HepG2 (cell line): ENCODE results near the gene INPP5E. TPM values are rescaled to one million over a fixed set of nuclear protein-coding genes. Genes with fewer than 3 reads are reported as not detected.

Experiments
- ATAC-seq: fragments of 200-7000 bp; cut with Tn5 transposase; 3 replicates; pipeline ENCODE4 v1.9.1; 2020; ENCODE audit warnings: mild to moderate bottlenecking, moderate library complexity
- BruUV-seq: library from RNA; stranded (reverse); fragments of 400-500 nt; replicated peaks from 2 replicates; lab custom pipeline; 2021; lab: Mats Ljungman, UMichigan
- CTCF ChIA-PET: fragments of 300-600 bp; formaldehyde crosslinking; extraction: SDS; loops from one replicate; lab custom pipeline; 2021; ENCODE audit warnings: low total read pairs, inconsistent platforms, low intra/inter-chr PET ratio; lab: Yijun Ruan, JAX
- POLR2A ChIA-PET: fragments of 350-600 bp; sonication (Branson Sonifier 250); formaldehyde crosslinking; loops from one replicate; lab custom pipeline; 2020; ENCODE audit warnings: antibody characterized with exemption, inconsistent platforms; lab: Yijun Ruan, JAX
- DNase-seq: peaks from one replicate; pipeline ENCODE4 v3.0.0-alpha.2; 2015; ENCODE audit warnings: low spot score
- FAIRE-seq: peaks from 3 replicates; lab custom pipeline; 2011; peaks lifted over from hg19 to GRCh38; lab: Jason Lieb, UNC
- H2AFZ ChIP-seq: one replicate; pipeline ENCODE4 v1.6.1; 2011; ENCODE audit warnings: low read length, inconsistent platforms
- H3K27ac ChIP-seq: fragments of 300-600 bp; 3 replicates; pipeline ENCODE4 v1.8.0; 2011; ENCODE audit warnings: mixed run types, mild to moderate bottlenecking, mixed read lengths, low read length, inconsistent platforms; ENCODE audit not compliant: insufficient read depth; ENCODE audit errors: extremely low read length
- H3K27me3 ChIP-seq, 2 experiments: fragments of 200-600 bp in 1 of 2; 2 replicates in 1 of 2; 3 replicates in 1 of 2; pipeline versions ENCODE4 v1.6.0 to v1.8.0; 2011; ENCODE audit warnings: low read length in 2 of 2, mild to moderate bottlenecking in 2 of 2, moderate library complexity in 2 of 2, inconsistent platforms in 1 of 2; ENCODE audit not compliant: insufficient read depth in 2 of 2, control insufficient read depth in 1 of 2
- H3K36me3 ChIP-seq, 2 experiments: fragments of 200-600 bp in 1 of 2; replicated peaks in 1 of 2; 2 replicates in 1 of 2; 3 replicates in 1 of 2; pipeline versions ENCODE4 v1.5.1 to v1.8.0; 2011; ENCODE audit warnings: low read length in 2 of 2, inconsistent platforms in 1 of 2; ENCODE audit not compliant: insufficient read depth in 2 of 2, control insufficient read depth in 1 of 2
- H3K4me1 ChIP-seq: 2 replicates; pipeline ENCODE4 v1.5.1; 2012; ENCODE audit warnings: low read length, inconsistent platforms; ENCODE audit not compliant: insufficient read depth
- H3K4me2 ChIP-seq: 2 replicates; pipeline ENCODE4 v1.6.0; 2011; ENCODE audit warnings: low read depth, low read length, inconsistent platforms
- H3K4me3 ChIP-seq, 3 experiments: fragments of 200-600 bp in 1 of 3; sonication (generic), shearing (Covaris generic) in 1 of 3; replicated peaks in 1 of 3; 2 replicates each; pipeline ENCODE4 v1.5.1; 2011 to 2016; ENCODE audit warnings: low read length in 3 of 3, inconsistent platforms in 2 of 3, low read depth in 2 of 3, mild to moderate bottlenecking in 2 of 3, control low read depth in 1 of 3, mixed read lengths in 1 of 3; ENCODE audit not compliant: insufficient read depth in 1 of 3
- H3K79me2 ChIP-seq: one replicate; pipeline ENCODE4 v1.6.1; 2011; ENCODE audit warnings: low read length, inconsistent platforms; ENCODE audit not compliant: insufficient read depth
- H3K9ac ChIP-seq: 2 replicates; pipeline ENCODE4 v1.6.0; 2011; ENCODE audit warnings: mild to moderate bottlenecking, low read depth, low read length, inconsistent platforms; ENCODE audit not compliant: insufficient read depth
- H3K9me3 ChIP-seq: 2 replicates; pipeline ENCODE4 v1.5.1; 2012; ENCODE audit warnings: mild to moderate bottlenecking, low read length
- H4K20me1 ChIP-seq: 2 replicates; pipeline ENCODE4 v1.6.0; 2011; ENCODE audit warnings: inconsistent platforms, mild to moderate bottlenecking, low read length, moderate library complexity; ENCODE audit not compliant: insufficient read depth
- AGO2 ChIP-seq: fragments of 200-400 bp; formaldehyde crosslinking; optimal IDR thresholded peaks from 2 replicates; pipeline ENCODE3; 2017; ENCODE audit warnings: mild to moderate bottlenecking, low read depth, low read length, moderate library complexity
- E2F1 ChIP-seq: sonication (generic); formaldehyde crosslinking; IDR thresholded peaks from 2 replicates; pipeline ENCODE4 v1.5.0; 2020; ENCODE audit warnings: missing genetic modification reagents
- RBFOX2 ChIP-seq: fragments of 200-400 bp; formaldehyde crosslinking; IDR thresholded peaks from 2 replicates; pipeline ENCODE4 v1.6.1; 2017; ENCODE audit warnings: low read depth, mild to moderate bottlenecking, low read length
- SP2 ChIP-seq: sonication (generic); formaldehyde crosslinking; IDR thresholded peaks from 2 replicates; pipeline ENCODE4 v1.5.1; 2020; ENCODE audit warnings: mild to moderate bottlenecking, missing genetic modification reagents
- ZNF724P ChIP-seq: sonication (generic); formaldehyde crosslinking; IDR thresholded peaks from 2 replicates; pipeline ENCODE4 v1.8.0; 2022; ENCODE audit warnings: missing genetic modification reagents, borderline replicate concordance
- WGBS: methylation state at CpG from one replicate; pipeline ENCODE4 v1.1.6; 2017; ENCODE audit warnings: low lambda C conversion rate; 5-methylcytosine and 5-hydroxymethylcytosine counted together
- in situ Hi-C: cut with HindIII; loops from 2 replicates; pipeline ENCODE4 v1.10.0; 2017; ENCODE audit warnings: low pct_unique_long_range_greater_than_20kb; ENCODE audit not compliant: extremely low pct_ligation_motif_present
- intact Hi-C: fragments of 100-400 bp; cut with micrococcal nuclease; formaldehyde crosslinking; loops from one replicate; pipeline ENCODE4 v1.10.0; 2022; ENCODE audit not compliant: unreplicated experiment
- polyA plus RNA-seq, 8 experiments: library from polyadenylated mRNA; depleted of rRNA in 3 of 8; stranded (reverse) in 7 of 8; unstranded in 1 of 8; fragments of >200 nt; fragmentation: Illumina TruSeq in 4 of 8; extraction: Trizol in 4 of 8; gene quantifications; 2 replicates each; pipeline versions ENCODE4 v1.2.1 to v1.2.3, GENCODE V29; 2011 to 2016; ENCODE audit warnings: low read depth in 4 of 8, missing spikeins in 1 of 8, mixed read lengths in 1 of 8; ENCODE audit not compliant: insufficient read depth in 1 of 8
- total RNA-seq, 5 experiments: library from RNA; depleted of rRNA; stranded (reverse); fragments of >200 nt; fragmentation: Illumina TruSeq; extraction: Trizol; gene quantifications; 2 replicates each; pipeline ENCODE4 v1.2.3, GENCODE V29; 2016; ENCODE audit warnings: low read depth in 1 of 5

INPP5E gene
- total and polyA plus RNA-seq, 2 of the 13 experiments (the other 11 are each of a cell fraction or from before 2014, with no cell fraction given) = 5.5 TPM

- ChIA-PET CTCF (no interaction called here), POLR2A (no interaction called here)
- no TSS peak for BruUV-seq
- Histone ChIP-seq H3K27me3 (no peaks in the 10 kb centered on the region), H3K4me2 (no peak overlapping the region), H3K27ac (no peak overlapping the region), H3K79me2 (no peaks in the 10 kb centered on the region), H4K20me1 (no peaks in the 10 kb centered on the region), H3K4me1 (no peaks in the 10 kb centered on the region), H3K36me3 (peaks cover 45 to 79% of the 10 kb centered on the region in 2 experiments; a peak in 4 of 5 replicates), H3K4me3 (no peak overlapping the region), H2AFZ (no peak overlapping the region), H3K9ac (no peak overlapping the region), H3K9me3 (no peaks in the 10 kb centered on the region)
- 94% methylated on average over 31 of the region's 43 CpGs for WGBS
- DNase-seq = no peak
- no peak for FAIRE-seq
- intact Hi-C loops (no loop called here), in situ Hi-C loops (no loop called here)
- TF ChIP-seq AGO2 (peak; percentile 39), RBFOX2 (peak; percentile 42; the same call in 1 of the 2 replicates), SP2 (CRISPR knock-in tag) (no peak), E2F1 (no peak), ZNF724P (CRISPR knock-in tag) (no peak)
- peak; percentile 16 for ATAC-seq
Observed at GRCh38 chr9:136455043-136456002, 15.7 kb upstream of the INPP5E start.
